ENCODE data around the gene KIAA1191.
A peak's percentile ranks its signal among the peaks of the same experiment; 100 is the strongest.
"Not testable (repeated sequence)": the region's sequence is repeated elsewhere in the genome, so short reads cannot be mapped to it uniquely, and the experiment has no call there.

The KIAA1191 gene

GRCh38 chr5:176362233-176362490 is 598 bp upstream of the KIAA1191 start:
- DNase-seq = no peak

- DNase-seq = peak; percentile 7
These were observed 599 bp downstream of the KIAA1191 start for GRCh38 chr5:176360894-176361436.

DNA sequence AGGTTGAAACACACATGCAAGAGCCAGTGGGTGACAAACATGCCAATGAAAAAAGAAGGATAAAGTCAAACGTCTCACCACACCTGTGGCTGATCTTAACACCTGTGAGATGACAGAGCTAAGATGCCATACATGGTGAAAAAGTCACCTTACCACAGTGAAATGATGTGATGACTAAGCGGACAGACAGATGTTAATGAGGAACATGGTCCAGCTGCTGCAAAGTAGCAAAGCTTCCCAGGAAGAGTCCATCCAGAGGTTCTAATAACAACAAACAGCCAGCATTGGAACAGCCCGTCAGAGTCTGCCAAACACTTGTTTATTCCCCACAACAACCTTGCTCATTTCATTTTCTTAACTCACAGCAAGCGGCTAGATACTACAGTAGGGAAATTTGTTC is 1.9 kb downstream of the KIAA1191 start:
- no peak for DNase-seq

GRCh38 chr5:176356179-176356566 is 5.4 kb downstream of the KIAA1191 start:
- DNase-seq = no peak

- no peak for DNase-seq
These were observed 6.0 kb downstream of the KIAA1191 start for GRCh38 chr5:176355400-176356178.

GRCh38 chr5:176353533-176353932 is 8.0 kb downstream of the KIAA1191 start:
- no peak for DNase-seq

DNA sequence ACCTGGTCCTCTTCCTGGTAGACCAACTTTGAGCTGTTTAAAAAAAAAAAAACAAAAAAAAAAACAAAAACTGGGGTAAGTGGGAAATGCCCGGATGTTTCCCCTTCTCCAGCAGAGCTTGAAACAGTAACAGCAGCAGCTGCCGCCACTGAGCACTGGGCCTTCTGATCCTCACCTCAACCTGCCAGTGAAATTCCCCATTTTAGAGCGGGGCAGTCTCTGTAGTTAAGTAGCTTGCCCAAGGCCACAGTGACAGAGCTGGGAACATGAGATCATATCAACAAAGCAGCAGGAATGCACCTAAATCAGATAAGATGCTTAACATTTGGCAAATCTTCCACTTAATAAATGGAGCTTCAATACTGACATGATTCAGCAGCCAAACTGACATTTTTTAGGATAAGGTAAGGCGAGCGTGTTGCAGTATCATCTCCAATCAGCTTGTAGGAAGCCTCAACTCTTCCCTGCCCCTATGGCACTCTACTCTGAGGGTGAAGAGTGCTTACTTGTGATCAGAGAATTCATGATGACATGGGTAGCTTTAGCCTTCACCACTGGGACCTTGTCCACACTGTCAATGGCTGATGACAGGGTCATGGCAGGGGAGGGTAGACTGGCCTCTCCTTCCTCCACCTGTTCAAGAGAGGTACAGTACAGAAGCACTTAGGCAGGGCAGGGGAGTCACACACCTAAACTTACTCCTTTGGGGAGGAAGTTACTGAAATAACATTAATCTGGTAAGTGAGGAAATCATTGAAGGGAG is 9.3 kb downstream of the KIAA1191 start:
- DNase-seq = no peak

- DNase-seq = no peak
These were observed 11.1 kb downstream of the KIAA1191 start for GRCh38 chr5:176350416-176350815.

DNA sequence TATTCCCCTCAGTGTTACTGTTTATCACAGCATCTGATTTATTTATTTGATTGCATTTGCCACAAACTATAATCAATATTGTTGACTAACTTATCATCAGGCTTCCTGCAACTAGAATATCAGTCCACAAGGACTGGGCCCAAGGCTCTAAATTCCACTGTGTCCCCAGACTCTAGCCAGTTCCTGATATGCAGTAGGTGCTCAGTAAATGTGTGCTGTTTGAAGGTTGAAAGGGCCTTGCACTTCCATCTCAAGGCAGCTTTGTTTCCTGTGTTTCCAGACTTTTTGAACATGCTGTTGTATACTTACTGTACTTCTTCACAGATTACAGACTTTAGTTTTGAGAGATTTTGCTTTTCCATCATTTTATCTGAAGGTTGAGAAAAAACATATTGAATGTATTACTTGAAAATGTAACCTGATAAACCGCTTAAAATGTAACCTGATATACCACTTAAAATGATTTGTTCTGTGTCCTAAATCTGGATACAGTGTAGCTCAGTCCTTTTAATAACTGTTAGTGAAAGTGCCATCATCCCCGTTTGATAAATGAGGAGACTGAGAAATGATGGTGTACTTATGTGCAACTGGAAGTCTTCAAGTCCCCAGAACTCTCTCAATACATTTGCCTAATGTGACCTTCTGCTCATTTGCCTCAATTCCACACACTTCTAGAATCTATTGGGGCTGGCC is 18.7 kb downstream of the KIAA1191 start:
- no peak for DNase-seq

DNA sequence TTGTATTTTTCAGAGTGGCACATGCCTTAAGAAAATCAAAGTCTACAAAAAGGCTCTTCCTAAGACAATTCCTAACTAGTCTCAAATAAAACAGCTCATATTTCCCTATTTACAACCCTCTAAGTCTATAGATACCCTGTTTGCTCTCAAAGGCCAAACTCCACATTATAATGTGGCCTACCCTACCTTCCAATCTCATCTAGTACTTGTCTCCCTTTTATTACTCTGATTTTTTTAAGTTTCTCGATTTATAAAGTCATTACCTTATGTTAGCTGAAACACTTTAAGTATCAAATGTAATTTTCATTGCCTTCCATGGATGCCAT is 19.4 kb downstream of the KIAA1191 start:
- DNase-seq = no peak

- no peak for DNase-seq
These were observed 20.0 kb downstream of the KIAA1191 start for GRCh38 chr5:176341325-176342157.

- DNase-seq = no peak
These were observed 22.3 kb downstream of the KIAA1191 start for GRCh38 chr5:176339304-176339703.

- DNase-seq = no peak
These were observed 23.7 kb downstream of the KIAA1191 start for GRCh38 chr5:176337913-176338312.

- DNase-seq = no peak
These were observed 27.4 kb downstream of the KIAA1191 start for GRCh38 chr5:176334031-176334770.

GRCh38 chr5:176320577-176320976 is 41.0 kb downstream of the KIAA1191 start:
- DNase-seq = no peak

DNA sequence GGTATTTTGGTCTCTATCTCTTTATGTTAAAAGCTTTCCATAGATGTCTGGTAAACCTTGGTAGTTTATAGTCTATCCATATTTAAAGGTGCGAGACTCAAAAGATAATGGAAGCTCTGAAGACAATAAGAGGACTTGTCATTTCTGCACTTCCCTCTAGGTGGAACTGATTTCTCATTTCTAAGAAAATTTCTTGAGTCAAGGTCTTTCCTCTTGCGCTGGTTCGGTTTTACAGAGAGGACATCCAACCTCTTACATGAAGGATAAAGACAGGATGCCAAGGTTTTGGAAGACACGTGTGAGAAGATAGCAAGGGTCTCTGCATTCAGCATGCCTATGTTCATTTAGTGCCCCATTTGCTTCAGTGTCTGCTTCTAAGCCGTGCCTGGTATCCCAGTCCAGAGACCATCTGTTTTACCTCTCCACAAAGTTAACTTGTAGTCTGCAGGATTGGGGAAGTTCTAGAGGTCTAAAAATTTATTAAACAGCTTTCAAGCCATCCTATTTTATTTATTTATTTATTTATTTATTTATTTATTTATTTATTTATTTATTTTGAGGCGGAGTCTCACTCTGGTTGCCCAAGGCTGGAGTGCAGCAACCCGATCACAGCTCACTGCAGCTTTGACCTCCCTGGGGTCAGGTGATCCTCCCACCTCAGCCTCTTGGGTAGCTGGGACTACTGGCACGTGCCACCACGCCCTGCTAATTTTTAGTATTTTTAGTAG is 41.6 kb downstream of the KIAA1191 start:
- DNase-seq = no peak

DNA sequence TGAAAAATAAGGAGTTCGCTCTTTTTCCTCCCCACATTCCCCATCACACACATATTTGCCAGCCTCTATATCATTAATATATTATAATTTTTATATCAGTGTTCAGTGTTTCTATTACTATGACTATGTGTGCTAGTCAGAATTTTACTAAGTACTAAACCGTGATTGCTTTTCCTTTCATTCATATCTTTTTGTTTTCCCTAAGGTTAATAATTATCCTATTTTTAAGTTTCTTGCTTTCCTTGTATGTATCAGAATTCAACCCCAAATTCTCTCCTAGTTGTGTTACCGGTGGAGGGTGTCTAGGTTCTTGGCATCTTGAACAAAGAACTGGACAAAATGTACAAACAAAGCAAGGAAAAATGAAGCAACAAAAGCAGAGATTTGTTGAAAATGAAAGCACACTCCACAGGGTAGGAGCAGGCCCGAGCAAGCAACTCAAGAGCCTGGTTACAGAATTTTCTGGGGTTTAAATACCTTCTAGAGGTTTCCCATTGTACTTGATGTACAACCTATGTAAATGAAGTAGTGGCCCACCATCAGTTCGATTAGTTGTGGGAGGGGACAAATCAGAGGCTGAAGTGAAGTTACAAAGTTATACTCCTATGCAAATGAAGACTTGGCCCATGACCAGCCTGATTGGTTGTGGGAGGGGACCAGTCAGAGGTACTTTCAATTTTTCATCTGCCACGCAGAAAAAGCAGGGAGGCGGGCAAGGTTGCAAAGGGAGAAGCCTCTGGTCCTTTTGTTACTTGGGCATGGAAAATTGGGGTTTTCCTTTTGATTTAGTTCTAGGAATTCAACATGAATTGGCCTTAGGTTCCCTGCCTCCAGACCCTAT is 43.8 kb downstream of the KIAA1191 start:
- DNase-seq = no peak

DNA sequence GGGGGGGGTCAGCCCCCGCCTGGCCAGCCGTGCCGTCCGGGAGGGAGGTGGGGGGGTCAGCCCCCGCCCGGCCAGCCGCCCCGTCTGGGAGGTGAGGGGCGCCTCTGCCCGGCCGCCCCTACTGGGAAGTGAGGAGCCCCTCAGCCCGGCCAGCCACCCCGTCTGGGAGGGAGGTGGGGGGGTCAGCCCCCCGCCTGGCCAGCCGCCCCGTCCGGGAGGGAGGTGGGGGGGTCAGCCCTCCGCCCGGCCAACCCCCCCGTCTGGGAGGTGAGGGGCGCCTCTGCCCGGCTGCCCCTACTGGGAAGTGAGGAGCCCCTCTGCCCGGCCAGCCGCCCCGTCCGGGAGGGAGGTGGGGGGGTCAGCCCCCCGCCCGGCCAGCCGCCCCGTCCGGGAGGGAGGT is 56.2 kb downstream of the KIAA1191 start:
- DNase-seq = not testable (repeated sequence)
